Measurements from ENCODE around the gene KIF26B.
"Not testable (repeated sequence)": the region's sequence is repeated elsewhere in the genome, so short reads cannot be mapped to it uniquely, and the experiment has no call there.

KIF26B gene

GRCh38 chr1:245290836-245291235, 136.1 kb downstream of the KIF26B start:
- no peak for DNase-seq

DNA sequence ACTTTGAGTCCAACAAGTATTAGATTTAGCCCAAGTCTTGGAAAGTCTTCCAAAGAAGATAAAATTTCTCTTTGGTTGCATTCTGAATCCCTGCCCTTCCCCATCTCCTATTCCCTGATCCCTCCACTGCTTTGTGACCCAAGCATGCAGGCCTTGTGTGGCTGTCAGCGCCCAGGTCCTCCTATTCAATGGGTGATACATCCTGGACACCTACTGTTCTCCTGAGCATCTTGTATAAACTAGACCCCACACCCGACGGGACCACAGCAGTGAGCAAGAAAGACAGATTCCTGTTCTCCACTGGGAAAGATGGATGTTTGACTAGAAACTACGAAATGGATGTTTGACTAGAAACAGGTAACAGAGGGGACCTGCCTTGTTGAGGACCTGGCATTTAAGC, 136.6 kb downstream of the KIF26B start:
- no peak for DNase-seq

DNA sequence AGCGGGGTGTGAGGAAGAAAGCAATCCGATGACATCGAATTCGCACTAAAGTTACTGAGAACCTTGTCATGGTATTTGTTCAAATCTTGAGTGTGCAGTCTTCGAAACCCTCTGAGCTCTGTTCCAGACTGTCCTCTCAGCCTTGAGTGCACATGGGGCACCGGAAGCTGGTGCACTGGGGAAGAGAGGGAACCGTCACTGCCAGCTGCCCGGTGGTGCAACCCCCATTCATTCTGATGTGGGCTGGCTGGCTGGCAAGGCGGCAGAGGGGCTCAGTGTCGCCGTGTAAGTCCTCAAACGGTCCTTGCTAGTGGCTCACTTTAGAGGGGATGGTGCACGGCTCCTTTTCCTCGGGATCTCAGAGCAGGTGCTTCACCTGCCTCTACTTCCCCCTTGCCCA, 137.4 kb downstream of the KIF26B start:
- no peak for DNase-seq

- DNase-seq, result no peak
Measured at GRCh38 chr1:245292553-245292952, 137.8 kb downstream of the KIF26B start.

DNA sequence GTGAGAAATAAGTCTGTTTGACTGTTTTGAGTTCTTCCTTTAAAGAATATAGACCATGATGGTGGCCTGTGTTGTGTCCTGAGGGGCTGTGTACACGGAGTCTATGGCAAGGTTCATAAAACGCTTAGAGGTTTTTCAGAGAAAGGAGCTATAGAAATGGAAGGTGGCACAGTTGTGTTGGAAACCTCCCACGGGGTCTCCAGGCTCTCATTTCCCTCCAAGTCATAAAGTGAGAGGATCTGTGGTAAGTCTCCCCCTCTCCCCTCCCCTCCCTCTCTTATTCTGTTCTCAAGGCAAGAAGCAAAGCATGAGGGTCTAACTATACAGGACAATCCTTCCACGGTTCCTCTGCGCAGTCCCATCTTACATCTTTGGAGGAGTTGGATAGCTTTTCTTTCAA, 139.2 kb downstream of the KIF26B start:
- DNase-seq, result no peak

DNA sequence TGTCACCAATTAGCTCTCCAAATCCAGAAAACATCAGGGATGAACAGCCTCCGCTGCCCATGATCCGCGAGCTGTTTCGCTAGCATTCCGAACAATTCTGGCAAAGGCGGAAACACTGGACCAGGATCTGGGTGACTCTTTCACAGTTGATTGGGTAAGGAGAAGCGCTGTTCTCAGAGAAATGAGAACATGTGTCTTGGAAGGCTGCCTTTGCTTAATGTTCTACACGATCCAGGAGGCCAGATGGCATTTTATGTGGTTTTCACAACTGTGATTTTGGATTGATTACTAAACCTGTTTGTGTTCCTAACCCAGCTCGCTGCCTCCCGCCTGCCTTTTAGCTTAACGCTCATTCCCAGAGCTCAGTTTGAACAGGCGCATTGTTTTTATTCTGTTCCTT, 144.0 kb downstream of the KIF26B start:
- no peak for DNase-seq

GRCh38 chr1:245301162-245301580, 146.4 kb downstream of the KIF26B start:
- DNase-seq, result no peak

GRCh38 chr1:245301921-245302320, 147.1 kb downstream of the KIF26B start:
- DNase-seq, result no peak

DNA sequence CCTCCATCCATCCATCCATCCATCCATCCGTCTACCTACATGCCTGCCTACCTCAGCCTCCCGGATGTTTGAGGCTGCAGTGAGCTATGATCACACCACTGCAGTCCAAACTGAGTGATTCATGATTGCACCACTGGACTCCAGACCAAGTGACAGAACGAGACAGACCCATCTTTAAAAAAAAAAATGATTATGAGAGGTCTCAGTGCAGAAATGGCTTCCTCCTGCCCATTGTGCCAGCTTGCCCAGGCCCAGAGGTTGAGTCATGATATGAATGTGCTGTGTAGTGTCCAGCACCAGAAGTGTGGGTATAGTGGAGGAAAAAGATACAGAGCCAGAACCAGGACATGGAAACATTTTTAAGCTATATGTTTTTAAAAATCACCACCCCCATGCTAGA, 149.9 kb downstream of the KIF26B start:
- no peak for DNase-seq

DNA sequence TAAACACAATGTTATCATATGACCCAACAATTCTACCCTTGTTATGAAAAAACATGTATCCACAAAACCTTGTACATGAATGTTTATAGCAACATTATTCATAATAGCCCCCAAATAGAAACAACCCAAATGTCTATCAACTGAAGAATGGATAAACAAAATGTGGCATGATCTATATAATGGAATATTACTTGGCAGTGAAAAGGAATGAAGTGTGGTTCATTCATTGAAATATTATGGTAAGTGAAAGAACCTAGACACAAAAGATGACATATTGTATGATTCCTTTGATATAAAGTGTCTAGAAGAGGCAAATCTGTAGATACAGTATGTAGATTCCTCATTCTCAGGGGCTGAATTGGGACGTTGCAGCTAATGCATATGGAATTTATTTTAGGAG, 151.2 kb downstream of the KIF26B start:
- DNase-seq, result no peak

GRCh38 chr1:245306628-245307410, 152.0 kb downstream of the KIF26B start:
- no peak for DNase-seq

DNA sequence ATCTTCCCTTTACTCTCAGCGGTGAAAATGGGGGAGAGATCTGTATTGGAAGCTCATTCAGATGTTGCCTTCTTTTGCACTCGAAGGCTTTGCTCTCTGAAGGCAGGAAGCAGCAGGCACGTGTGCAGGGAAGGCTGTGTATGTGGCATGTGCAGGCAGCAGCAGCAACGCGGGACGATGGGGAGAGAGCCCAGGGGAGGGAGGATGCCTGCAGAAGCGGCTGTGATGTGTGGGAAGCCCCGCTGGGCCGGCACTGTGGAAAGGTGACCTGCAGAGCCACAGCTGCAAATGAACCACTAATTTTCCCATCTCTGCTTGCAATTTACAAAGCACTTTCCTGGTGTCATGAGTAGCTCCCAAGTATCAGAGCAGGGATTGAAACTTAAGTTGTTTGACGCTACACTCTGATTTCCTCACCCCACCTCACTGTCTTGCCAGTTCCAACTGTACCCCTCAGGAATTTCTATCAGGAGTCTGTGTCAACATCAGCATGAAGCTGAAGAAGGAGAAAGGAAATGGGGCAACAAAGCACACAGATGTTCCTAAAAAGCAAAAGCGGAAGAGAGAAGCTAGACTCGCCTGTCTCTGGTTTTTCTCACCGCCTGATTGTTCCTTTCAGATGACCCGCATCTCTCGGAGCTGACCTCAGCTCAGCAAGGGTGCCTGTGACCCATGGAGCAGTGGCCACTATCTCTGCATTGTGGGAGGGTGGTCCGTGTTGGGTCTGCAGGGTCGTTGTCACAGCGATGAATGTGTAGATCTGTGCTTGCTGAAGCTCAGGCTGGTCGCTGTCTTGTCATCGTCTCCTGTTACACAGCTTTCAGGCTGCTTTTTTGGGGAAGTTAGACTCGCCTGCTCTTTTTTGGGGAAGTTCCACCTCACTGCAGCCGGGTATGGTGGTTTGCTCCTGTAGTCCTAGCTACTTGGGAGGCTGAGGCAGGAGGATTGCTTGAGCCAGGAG, 156.1 kb downstream of the KIF26B start:
- peak; percentile 3 for DNase-seq

DNA sequence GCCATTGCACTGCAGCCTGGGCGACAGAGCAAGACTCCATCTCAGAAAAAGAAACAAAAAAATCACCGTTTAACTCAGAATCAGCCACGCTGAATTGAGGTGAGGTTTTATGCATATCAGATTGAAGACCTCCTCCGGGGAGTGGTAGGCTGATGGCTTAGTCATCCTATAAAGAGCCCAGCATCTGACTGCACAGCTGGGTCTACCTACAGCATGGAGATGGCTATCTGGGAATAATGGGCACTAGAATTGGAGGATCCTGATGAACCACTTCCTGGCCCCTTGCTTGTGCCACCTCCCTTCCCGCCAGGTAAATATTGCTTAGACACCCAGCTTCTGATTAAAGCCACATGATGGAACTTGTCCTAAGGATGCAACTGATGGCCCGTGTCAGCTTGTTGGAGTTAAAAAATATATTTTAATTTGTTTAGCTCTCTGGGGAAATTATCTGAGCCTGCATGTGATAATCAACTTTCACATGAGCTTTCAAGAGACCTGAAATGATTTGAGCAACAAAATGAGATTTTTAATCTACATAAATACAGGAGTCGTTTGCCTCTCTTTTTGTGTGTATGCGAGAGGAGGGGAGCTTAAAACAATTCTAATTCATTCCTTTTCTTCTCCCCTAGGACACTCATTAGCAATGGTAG, 157.2 kb downstream of the KIF26B start:
- DNase-seq, result no peak

DNA sequence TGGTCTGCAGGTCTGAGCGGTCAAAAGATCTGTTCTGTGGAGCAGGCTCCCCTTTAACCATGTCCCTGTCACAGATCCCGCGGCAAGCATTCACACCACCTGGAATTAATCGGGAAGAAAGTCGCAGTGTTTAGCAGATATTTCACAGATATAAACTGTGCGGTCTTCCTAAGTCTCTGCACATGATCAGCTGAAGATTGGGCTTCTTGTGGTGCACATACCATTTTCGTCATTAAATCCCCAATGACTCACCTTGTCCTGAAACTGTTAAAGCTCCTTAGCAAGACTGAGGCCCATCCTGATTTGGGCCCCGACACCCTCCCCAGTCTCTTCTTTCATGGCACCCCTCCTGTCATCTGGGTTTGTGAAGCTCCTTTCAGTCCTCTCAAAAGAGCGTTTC, 158.8 kb downstream of the KIF26B start:
- no peak for DNase-seq

GRCh38 chr1:245316784-245317183, 162.0 kb downstream of the KIF26B start:
- no peak for DNase-seq

GRCh38 chr1:245317217-245317616, 162.4 kb downstream of the KIF26B start:
- no peak for DNase-seq

GRCh38 chr1:245319094-245319493, 164.3 kb downstream of the KIF26B start:
- DNase-seq, result no peak

- DNase-seq, result no peak
Measured at GRCh38 chr1:245322673-245323072, 167.9 kb downstream of the KIF26B start.

DNA sequence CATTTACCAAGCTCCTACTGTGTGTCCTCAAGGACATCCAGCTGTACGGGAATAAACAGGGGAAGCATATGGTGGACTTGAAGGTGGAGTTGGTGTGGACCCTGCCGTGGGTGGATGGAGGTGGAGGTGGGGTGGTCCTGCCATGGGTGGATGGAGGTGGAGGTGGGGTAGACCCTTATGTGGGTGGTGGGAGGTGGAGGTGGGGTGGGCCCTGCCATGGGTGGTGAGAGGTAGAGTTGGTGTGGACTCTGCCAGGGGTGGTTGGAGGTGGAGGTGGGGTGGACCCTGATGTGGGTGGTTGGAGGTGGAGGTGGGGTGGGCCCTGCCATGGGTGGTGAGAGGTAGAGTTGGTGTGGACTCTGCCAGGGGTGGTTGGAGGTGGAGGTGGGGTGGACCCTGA, 169.0 kb downstream of the KIF26B start:
- DNase-seq, result not testable (repeated sequence)

DNA sequence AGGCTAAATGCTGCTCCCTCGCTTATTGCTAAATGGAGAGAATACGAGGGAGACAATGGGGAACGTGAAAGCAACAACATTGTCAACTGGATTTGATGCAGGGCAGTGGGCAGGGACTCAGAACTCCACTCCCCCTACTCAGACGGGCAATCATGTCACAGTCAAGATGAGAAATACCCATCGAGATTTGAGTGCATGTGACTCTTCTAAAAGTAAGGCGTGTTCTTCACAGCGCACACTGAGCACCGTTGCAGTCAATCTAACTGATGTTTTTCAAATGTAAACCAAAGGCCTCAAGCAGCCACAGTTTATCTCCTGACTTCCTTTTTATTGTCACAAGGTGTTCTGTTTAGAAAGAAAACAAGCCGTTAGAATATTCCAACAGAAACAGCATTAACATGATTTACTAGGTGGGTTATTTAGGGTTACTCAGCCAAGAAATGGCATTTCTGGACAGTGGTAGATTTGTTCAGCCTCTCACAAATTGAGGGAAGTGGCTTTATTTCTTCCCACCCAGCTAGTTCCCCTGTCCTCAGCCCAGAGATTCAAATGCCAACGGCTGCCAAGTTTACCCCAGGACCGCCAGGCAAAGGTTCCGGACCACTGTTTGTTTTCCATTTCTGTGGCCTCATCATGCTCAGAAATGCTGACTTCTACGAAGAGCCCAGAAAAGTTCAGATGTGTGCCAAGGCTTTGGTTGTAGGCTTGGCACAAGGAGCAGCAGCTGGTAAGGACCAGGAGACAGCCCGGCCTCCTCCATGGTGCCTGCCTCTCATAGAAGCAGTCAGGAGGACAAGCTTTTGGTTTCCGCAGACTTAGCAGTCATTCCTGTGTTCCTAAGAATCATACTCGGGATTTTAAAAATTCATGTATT, 171.4 kb downstream of the KIF26B start:
- DNase-seq, result no peak

GRCh38 chr1:245327360-245327759, 172.6 kb downstream of the KIF26B start:
- no peak for DNase-seq

DNA sequence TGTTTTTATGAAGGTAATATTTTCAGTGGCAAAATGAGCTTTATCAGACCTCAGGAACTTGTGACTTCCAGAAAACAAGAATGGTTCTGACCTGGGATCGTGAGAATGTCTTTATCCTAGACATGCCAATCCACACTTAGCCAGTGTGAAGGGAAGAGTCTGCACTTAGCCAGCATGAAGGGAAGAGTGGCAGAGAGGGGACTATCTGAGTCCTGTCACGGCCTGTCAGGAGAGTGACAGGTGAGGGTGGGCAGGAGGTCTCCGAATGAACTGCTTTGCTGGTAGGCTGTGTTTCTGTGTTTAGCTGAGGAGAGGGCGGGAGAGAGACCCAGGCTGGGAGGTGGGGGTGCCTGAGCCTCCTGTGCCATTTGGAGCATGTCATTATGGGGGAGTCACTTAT, 173.1 kb downstream of the KIF26B start:
- no peak for DNase-seq

Measured in activated CD4-positive, alpha-beta T cell treated with anti-CD3 and anti-CD28 coated beads, Interleukin-10, Interleukin-2, amounts not matched to agents 100 ng/mL and 50 ng/mL, durations not matched to agents 16 hours and 8 hours (primary cell).